GM23338 (cell line): Measurements from ENCODE around the gene UNKL. TPM values are rescaled to one million over a fixed set of nuclear protein-coding genes. Genes with fewer than 3 reads are reported as not detected.

Experiments
- ATAC-seq: fragments of 200-7000 bp; cut with Tn5 transposase; 3 replicates; pipeline ENCODE4 v1.9.1; 2020
- DNase-seq: peaks from one replicate; pipeline ENCODE4 v3.0.0-alpha.2; 2015; ENCODE audit warnings: low spot score
- H2AFZ ChIP-seq: fragments of 200-600 bp; sonication (generic); 2 replicates; pipeline ENCODE4 v1.8.0; 2016; ENCODE audit warnings: antibody characterized with exemption, mild to moderate bottlenecking, moderate library complexity
- H3F3A ChIP-seq: fragments of 200-600 bp; sonication (generic); replicated peaks from 2 replicates; pipeline ENCODE4 v1.8.0; 2017; ENCODE audit warnings: antibody characterized with exemption, mixed run types, low read depth
- H3K27ac ChIP-seq: fragments of 200-600 bp; sonication (generic); 2 replicates; pipeline ENCODE4 v1.6.1; 2016; ENCODE audit warnings: low read depth
- H3K27me3 ChIP-seq: fragments of 200-600 bp; sonication (generic); 2 replicates; pipeline ENCODE4 v1.8.0; 2016; ENCODE audit warnings: mild to moderate bottlenecking, mixed run types, moderate library complexity; ENCODE audit not compliant: insufficient read depth
- H3K36me3 ChIP-seq: fragments of 200-600 bp; sonication (generic); 2 replicates; pipeline ENCODE4 v1.8.0; 2016; ENCODE audit warnings: mild to moderate bottlenecking; ENCODE audit not compliant: insufficient read depth
- H3K4me1 ChIP-seq: fragments of 200-600 bp; sonication (generic); 2 replicates; pipeline ENCODE4 v1.8.0; 2016; ENCODE audit warnings: mild to moderate bottlenecking, moderate library complexity; ENCODE audit not compliant: insufficient read depth
- H3K4me2 ChIP-seq: fragments of 200-600 bp; sonication (generic); 2 replicates; pipeline ENCODE4 v1.7.1; 2017; ENCODE audit warnings: mixed run types
- H3K4me3 ChIP-seq: fragments of 200-600 bp; sonication (generic); 2 replicates; pipeline ENCODE4 v1.6.1; 2016; ENCODE audit warnings: mixed run types
- H3K79me2 ChIP-seq: fragments of 200-600 bp; sonication (generic); replicated peaks from 2 replicates; pipeline ENCODE4 v1.8.0; 2017; ENCODE audit warnings: mild to moderate bottlenecking; ENCODE audit not compliant: insufficient read depth
- H3K9me2 ChIP-seq: fragments of 200-600 bp; sonication (generic); 2 replicates; pipeline ENCODE4 v1.8.0; 2017; ENCODE audit not compliant: insufficient read depth
- H4K20me1 ChIP-seq: fragments of 200-600 bp; sonication (generic); replicated peaks from 2 replicates; pipeline ENCODE4 v1.8.0; 2017; ENCODE audit warnings: mild to moderate bottlenecking; ENCODE audit not compliant: insufficient read depth
- H3K27ac Mint-ChIP-seq: 2 replicates; pipeline ENCODE4 v1.8.0; 2020; ENCODE audit warnings: inconsistent platforms, mild to moderate bottlenecking, moderate library complexity, mixed read lengths
- H3K27me3 Mint-ChIP-seq: 3 replicates; pipeline ENCODE4 v1.8.0; 2022; ENCODE audit warnings: low read depth, mild to moderate bottlenecking, moderate library complexity, mixed read lengths, inconsistent platforms; ENCODE audit not compliant: insufficient read depth, poor library complexity
- H3K36me3 Mint-ChIP-seq: 3 replicates; pipeline ENCODE4 v1.8.0; 2021; ENCODE audit warnings: low read depth, mild to moderate bottlenecking, inconsistent platforms, moderate library complexity, mixed read lengths
- H3K4me1 Mint-ChIP-seq: 3 replicates; pipeline ENCODE4 v1.8.0; 2020; ENCODE audit warnings: mild to moderate bottlenecking, inconsistent platforms, mixed read lengths
- H3K4me3 Mint-ChIP-seq: 3 replicates; pipeline ENCODE4 v1.8.0; 2021; ENCODE audit warnings: moderate library complexity, mild to moderate bottlenecking, inconsistent platforms, mixed read lengths
- H3K9me3 Mint-ChIP-seq: 3 replicates; pipeline ENCODE4 v1.8.0; 2020; ENCODE audit warnings: moderate library complexity, mild to moderate bottlenecking, inconsistent platforms, mixed read lengths
- CREB1 ChIP-seq: fragments of 250-450 bp; sonication (Bioruptor Pico); IDR thresholded peaks from 2 replicates; pipeline ENCODE4 v1.5.0; 2020; ENCODE audit warnings: low read depth, mild to moderate bottlenecking, moderate library complexity
- ETS1 ChIP-seq: IDR thresholded peaks from 2 replicates; pipeline ENCODE4 v1.6.1; 2016; ENCODE audit warnings: antibody characterized with exemption
- EZH2 ChIP-seq: fragments of 200-600 bp; sonication (generic); IDR thresholded peaks from one replicate; pipeline ENCODE4 v1.8.0; 2017; ENCODE audit warnings: antibody characterized with exemption, mild to moderate bottlenecking, low read depth; ENCODE audit not compliant: unreplicated experiment
- EZH2phosphoT487 ChIP-seq: fragments of 200-600 bp; sonication (generic); IDR thresholded peaks from one replicate; pipeline ENCODE4 v1.8.1; 2018; ENCODE audit warnings: antibody characterized with exemption; ENCODE audit not compliant: unreplicated experiment
- JUNB ChIP-seq: IDR thresholded peaks from one replicate; pipeline ENCODE4 v1.6.1; 2016; ENCODE audit warnings: antibody characterized with exemption; ENCODE audit not compliant: unreplicated experiment
- NANOG ChIP-seq: IDR thresholded peaks from 2 replicates; pipeline ENCODE4 v1.6.1; 2016; ENCODE audit warnings: antibody characterized with exemption, borderline replicate concordance
- POLR2AphosphoS5 ChIP-seq: IDR thresholded peaks from 2 replicates; pipeline ENCODE4 v1.6.1; 2016; ENCODE audit warnings: antibody characterized with exemption, low read depth
- REST ChIP-seq: IDR thresholded peaks from one replicate; pipeline ENCODE4 v1.6.1; 2018; ENCODE audit warnings: antibody characterized with exemption; ENCODE audit not compliant: unreplicated experiment
- STAT1 ChIP-seq: IDR thresholded peaks from one replicate; pipeline ENCODE4 v1.6.1; 2016; ENCODE audit warnings: antibody characterized with exemption; ENCODE audit not compliant: unreplicated experiment
- ZNF114 ChIP-seq: fragments of 250-450 bp; sonication (Bioruptor Pico); IDR thresholded peaks from 2 replicates; pipeline ENCODE4 v1.5.0; 2020; ENCODE audit warnings: mild to moderate bottlenecking, moderate library complexity
- ZNF331 ChIP-seq: fragments of 250-450 bp; sonication (Bioruptor Pico); IDR thresholded peaks from 2 replicates; pipeline ENCODE4 v1.5.0; 2020; ENCODE audit warnings: low read depth, mild to moderate bottlenecking, moderate library complexity
- polyA plus RNA-seq: library from polyadenylated mRNA; unstranded; fragments of >200 nt; fragmentation: Nextera tagmentation; extraction: Ambion mirVana; gene quantifications from 2 replicates; pipeline ENCODE4 v1.2.1, GENCODE V29; 2016
- total RNA-seq: library from RNA; depleted of rRNA; stranded (reverse); fragments of >200 nt; shearing (Covaris generic); gene quantifications from 2 replicates; pipeline ENCODE4 v1.2.3, GENCODE V29; 2014
- TF ChIP-seq, protein P1 (sequence below), 2 experiments: fragments of 200-600 bp in 1 of 2; sonication (generic) in 1 of 2; conservative IDR thresholded peaks; 2 replicates each; pipeline versions ENCODE4 v1.5.1 to v1.6.1; 2016 to 2017; ENCODE audit warnings: antibody characterized with exemption in 2 of 2, low read depth in 2 of 2, mild to moderate bottlenecking in 2 of 2, moderate library complexity in 1 of 2
- TF ChIP-seq, protein P2 (sequence below): fragments of 250-450 bp; sonication (Bioruptor Pico); IDR thresholded peaks from 2 replicates; pipeline ENCODE4 v1.5.0; 2020; ENCODE audit warnings: mild to moderate bottlenecking, moderate library complexity

Gene UNKL
- total and polyA plus RNA-seq, 2 experiments from 2014 or later = 16.7 to 28.7 TPM

DNA sequence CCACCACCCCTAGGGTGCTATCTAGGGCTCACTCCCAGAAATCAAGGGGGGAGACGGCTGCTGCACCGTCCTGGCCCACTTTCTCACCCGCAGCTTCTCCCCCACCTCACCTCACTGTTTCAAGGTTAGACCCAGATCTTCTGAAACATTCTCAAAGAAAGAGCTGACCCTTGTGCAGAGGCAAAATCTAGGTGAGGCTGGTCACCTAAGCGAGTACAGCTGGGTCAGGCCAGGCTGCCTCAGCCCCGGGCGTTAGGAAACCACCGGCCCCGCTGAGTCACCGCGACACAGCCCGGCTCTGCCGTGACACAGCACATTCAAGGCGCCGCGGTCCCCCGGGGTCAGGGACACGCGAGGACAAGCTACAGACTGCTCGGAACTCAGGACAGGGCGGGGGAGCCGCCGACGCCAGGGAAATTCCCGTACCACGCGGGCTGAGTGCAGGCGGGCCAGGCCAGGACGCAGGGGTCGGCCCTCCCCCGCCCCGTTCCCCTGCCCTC lies 35.6 kb downstream of the UNKL start:
- H3K4me2 ChIP-seq = peak overlapping the region; percentile 91
- H3K27me3 Mint-ChIP-seq = peaks cover 10% of the 10 kb centered on the region
- H3K9me2 ChIP-seq = no peaks in the 10 kb centered on the region
- no peaks in the 10 kb centered on the region for H3K36me3 ChIP-seq
- peaks cover 16% of the 10 kb centered on the region for H3K4me1 Mint-ChIP-seq
- H3K9me3 Mint-ChIP-seq = no peaks in the 10 kb centered on the region
- TF ChIP-seq STAT1 (no peak), EZH2phosphoT487 (no peak), POLR2AphosphoS5 (no peak), REST (no peak), NANOG (no peak), CREB1 (no peak), ETS1 (no peak), JUNB (no peak), ZNF331 (no peak), ZNF114 (CRISPR knock-in tag) (no peak), EZH2 (no peak)
- TF ChIP-seq, protein P1, sequence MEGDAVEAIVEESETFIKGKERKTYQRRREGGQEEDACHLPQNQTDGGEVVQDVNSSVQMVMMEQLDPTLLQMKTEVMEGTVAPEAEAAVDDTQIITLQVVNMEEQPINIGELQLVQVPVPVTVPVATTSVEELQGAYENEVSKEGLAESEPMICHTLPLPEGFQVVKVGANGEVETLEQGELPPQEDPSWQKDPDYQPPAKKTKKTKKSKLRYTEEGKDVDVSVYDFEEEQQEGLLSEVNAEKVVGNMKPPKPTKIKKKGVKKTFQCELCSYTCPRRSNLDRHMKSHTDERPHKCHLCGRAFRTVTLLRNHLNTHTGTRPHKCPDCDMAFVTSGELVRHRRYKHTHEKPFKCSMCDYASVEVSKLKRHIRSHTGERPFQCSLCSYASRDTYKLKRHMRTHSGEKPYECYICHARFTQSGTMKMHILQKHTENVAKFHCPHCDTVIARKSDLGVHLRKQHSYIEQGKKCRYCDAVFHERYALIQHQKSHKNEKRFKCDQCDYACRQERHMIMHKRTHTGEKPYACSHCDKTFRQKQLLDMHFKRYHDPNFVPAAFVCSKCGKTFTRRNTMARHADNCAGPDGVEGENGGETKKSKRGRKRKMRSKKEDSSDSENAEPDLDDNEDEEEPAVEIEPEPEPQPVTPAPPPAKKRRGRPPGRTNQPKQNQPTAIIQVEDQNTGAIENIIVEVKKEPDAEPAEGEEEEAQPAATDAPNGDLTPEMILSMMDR (conservative IDR thresholded peaks at IDR 0.05; ENCODE audit: low read depth in 2 of 2) = no peak
- TF ChIP-seq, protein P2, sequence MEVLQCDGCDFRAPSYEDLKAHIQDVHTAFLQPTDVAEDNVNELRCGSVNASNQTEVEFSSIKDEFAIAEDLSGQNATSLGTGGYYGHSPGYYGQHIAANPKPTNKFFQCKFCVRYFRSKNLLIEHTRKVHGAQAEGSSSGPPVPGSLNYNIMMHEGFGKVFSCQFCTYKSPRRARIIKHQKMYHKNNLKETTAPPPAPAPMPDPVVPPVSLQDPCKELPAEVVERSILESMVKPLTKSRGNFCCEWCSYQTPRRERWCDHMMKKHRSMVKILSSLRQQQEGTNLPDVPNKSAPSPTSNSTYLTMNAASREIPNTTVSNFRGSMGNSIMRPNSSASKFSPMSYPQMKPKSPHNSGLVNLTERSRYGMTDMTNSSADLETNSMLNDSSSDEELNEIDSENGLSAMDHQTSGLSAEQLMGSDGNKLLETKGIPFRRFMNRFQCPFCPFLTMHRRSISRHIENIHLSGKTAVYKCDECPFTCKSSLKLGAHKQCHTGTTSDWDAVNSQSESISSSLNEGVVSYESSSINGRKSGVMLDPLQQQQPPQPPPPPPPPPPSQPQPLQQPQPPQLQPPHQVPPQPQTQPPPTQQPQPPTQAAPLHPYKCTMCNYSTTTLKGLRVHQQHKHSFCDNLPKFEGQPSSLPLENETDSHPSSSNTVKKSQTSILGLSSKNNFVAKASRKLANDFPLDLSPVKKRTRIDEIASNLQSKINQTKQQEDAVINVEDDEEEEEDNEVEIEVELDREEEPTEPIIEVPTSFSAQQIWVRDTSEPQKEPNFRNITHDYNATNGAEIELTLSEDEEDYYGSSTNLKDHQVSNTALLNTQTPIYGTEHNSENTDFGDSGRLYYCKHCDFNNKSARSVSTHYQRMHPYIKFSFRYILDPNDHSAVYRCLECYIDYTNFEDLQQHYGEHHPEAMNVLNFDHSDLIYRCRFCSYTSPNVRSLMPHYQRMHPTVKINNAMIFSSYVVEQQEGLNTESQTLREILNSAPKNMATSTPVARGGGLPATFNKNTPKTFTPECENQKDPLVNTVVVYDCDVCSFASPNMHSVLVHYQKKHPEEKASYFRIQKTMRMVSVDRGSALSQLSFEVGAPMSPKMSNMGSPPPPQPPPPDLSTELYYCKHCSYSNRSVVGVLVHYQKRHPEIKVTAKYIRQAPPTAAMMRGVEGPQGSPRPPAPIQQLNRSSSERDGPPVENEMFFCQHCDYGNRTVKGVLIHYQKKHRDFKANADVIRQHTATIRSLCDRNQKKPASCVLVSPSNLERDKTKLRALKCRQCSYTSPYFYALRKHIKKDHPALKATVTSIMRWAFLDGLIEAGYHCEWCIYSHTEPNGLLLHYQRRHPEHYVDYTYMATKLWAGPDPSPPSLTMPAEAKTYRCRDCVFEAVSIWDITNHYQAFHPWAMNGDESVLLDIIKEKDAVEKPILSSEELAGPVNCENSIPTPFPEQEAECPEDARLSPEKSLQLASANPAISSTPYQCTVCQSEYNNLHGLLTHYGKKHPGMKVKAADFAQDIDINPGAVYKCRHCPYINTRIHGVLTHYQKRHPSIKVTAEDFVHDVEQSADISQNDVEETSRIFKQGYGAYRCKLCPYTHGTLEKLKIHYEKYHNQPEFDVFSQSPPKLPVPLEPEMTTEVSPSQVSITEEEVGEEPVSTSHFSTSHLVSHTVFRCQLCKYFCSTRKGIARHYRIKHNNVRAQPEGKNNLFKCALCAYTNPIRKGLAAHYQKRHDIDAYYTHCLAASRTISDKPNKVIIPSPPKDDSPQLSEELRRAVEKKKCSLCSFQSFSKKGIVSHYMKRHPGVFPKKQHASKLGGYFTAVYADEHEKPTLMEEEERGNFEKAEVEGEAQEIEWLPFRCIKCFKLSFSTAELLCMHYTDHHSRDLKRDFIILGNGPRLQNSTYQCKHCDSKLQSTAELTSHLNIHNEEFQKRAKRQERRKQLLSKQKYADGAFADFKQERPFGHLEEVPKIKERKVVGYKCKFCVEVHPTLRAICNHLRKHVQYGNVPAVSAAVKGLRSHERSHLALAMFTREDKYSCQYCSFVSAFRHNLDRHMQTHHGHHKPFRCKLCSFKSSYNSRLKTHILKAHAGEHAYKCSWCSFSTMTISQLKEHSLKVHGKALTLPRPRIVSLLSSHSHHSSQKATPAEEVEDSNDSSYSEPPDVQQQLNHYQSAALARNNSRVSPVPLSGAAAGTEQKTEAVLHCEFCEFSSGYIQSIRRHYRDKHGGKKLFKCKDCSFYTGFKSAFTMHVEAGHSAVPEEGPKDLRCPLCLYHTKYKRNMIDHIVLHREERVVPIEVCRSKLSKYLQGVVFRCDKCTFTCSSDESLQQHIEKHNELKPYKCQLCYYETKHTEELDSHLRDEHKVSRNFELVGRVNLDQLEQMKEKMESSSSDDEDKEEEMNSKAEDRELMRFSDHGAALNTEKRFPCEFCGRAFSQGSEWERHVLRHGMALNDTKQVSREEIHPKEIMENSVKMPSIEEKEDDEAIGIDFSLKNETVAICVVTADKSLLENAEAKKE (CRISPR knock-in tag) = no peak
- peaks cover 16% of the 10 kb centered on the region for H3K4me1 ChIP-seq
- peak overlapping the region; percentile 94 for H3K27ac Mint-ChIP-seq
- peak overlapping the region; percentile 86 for H3K4me3 ChIP-seq
- peak overlapping the region; percentile 90 for H3K4me3 Mint-ChIP-seq
- peaks cover 4% of the 10 kb centered on the region for H3F3A ChIP-seq
- H3K79me2 ChIP-seq = peaks cover 25% of the 10 kb centered on the region
- peak; percentile 34 for ATAC-seq
- H3K27ac ChIP-seq = no peak overlapping the region
- peak; percentile 52 for DNase-seq
- no peak overlapping the region for H2AFZ ChIP-seq
- peaks cover 6% of the 10 kb centered on the region for H4K20me1 ChIP-seq
- no peaks in the 10 kb centered on the region for H3K27me3 ChIP-seq
- H3K36me3 Mint-ChIP-seq = peaks cover 5% of the 10 kb centered on the region; the same call in 1 of the 3 replicates
